ENCODE results near the gene ADISSP. TPM values are rescaled to one million over a fixed set of nuclear protein-coding genes. Genes with fewer than 3 reads are reported as not detected.

The ADISSP gene
- total and polyA plus RNA-seq, 2 of the 8 experiments (the other 6 are each of a cell fraction or from before 2014, with no cell fraction given) = 111 to 141 TPM

DNA sequence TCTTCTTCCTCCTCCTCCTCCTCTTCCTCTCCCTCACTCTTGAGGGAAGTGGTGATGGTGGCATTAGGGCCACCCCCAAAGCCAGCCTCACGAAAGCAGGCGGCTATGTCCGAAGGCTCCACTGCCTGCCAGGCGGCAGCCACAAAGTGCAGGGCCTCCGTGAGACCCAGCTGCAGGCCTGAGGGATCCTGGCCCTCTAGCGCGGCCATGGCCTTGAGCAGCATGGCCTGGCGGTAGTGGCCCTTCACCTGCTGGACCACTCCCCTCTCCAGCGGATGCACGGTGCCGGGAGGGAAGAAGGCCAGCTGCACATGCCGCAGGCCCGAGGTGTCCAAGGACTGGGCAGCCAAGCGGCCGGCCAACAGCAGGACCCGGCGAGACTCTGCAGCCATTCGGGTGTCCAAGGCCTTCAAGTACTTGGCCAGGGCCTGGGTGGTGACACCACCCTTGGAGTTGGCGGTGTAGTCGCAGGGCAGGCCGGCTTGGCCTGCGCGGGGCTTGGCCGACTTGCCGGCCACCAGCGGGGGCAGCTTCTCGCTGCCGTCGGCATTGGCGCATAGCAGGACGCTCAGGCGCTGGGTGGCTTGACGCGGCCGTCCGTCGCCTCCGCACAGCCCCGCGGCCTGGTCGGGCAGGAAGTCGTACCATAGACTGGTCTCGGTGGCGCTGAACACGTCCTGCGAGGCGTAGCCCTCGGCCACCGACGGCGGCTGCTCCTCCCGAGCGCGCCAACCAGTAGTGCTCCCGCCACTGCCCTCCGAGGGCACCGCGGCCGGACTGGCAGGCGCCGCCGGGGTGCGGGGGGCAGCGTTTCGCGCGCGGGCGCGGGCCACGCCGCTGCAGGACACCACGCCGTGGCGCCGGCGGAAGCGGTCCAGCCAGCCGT is 17.9 kb upstream of the ADISSP start:
- Histone ChIP-seq H2BK15ac (ENCODE audit: low read length) (0 out of 2 replicates have a peak overlapping the region, but pooled peaks have one; percentile 25), H3K79me1 (ENCODE audit: low read depth, low read length) (peaks cover 11% of the 10 kb centered on the region), H4K8ac (ENCODE audit: extremely low read depth, insufficient read depth, low read length) (peak overlapping the region; percentile 54), H4K91ac (replicated peaks; ENCODE audit: insufficient read length, low read length) (no peak overlapping the region), H3K79me2 (ENCODE audit: control insufficient read depth in 1 of 2, insufficient read depth in 2 of 2, low read length in 2 of 2) (peaks cover 0 to 10% of the 10 kb centered on the region in 2 experiments; a peak in 1 of 4 replicates), H4K5ac (ENCODE audit: insufficient read length, low read depth, low read length) (no peak overlapping the region), H3K9ac (replicated peaks in 1 of 4; ENCODE audit: extremely low read depth in 1 of 4, low read depth in 3 of 4, low read length in 3 of 4) (peak overlapping the region in 3 of 4 experiments; percentile 20 to 87 (median 84); a peak in 5 of 7 replicates), H4K20me1 (replicated peaks in 1 of 2; ENCODE audit: control insufficient read depth in 1 of 2, insufficient read depth in 2 of 2, low read length in 2 of 2) (peaks cover 7 to 11% of the 10 kb centered on the region in 2 experiments), H2BK5ac (ENCODE audit: low read depth, low read length) (no peak overlapping the region), H3K27me3 (replicated peaks in 1 of 4; ENCODE audit: control insufficient read depth in 3 of 4, extremely low read depth in 1 of 4, insufficient read depth in 3 of 4, low read length in 3 of 4) (peaks cover 0 to 3% (median 0%) of the 10 kb centered on the region in 4 experiments; a peak in 3 of 7 replicates), H3K36me3 (ENCODE audit: control insufficient read depth in 2 of 4, insufficient read depth in 4 of 4, low read length in 3 of 4) (peaks cover 0 to 5% (median 0%) of the 10 kb centered on the region in 4 experiments; a peak in 2 of 8 replicates), H3K9me3 (ENCODE audit: insufficient read depth in 2 of 2, low read depth in 1 of 2, low read length in 1 of 2) (no peaks in the 10 kb centered on the region), H3K56ac (replicated peaks; ENCODE audit: insufficient read length, low read depth, low read length) (no peak overlapping the region), H2BK120ac (replicated peaks; ENCODE audit: low read depth, low read length) (no peak overlapping the region), H2AFZ (ENCODE audit: low read length) (no peak overlapping the region), H3K4me3 (ENCODE audit: extremely low read depth in 1 of 4, insufficient read depth in 2 of 4, low read depth in 3 of 4, low read length in 4 of 4) (peak overlapping the region; percentile 42 to 69 (median 60)), H3K14ac (ENCODE audit: insufficient read length) (no peak overlapping the region), H2AK5ac (ENCODE audit: low read depth, low read length) (no peak overlapping the region), H3K27ac (ENCODE audit: low read depth, low read length) (no peak overlapping the region), H3K4ac (replicated peaks; ENCODE audit: insufficient read length, low read depth, low read length) (peak overlapping the region; percentile 13), H2BK20ac (ENCODE audit: low read length) (no peak overlapping the region), H3K23me2 (ENCODE audit: low read depth, low read length) (peaks cover 6% of the 10 kb centered on the region; the same call in 1 of the 2 replicates), H3K18ac (ENCODE audit: extremely low read depth, low read length) (no peak overlapping the region), H3K4me2 (ENCODE audit: insufficient read depth in 1 of 2, low read depth in 2 of 2, low read length in 2 of 2) (peak overlapping the region; percentile 75 to 98), H3K23ac (ENCODE audit: insufficient read length) (no peak overlapping the region), H2BK12ac (ENCODE audit: low read depth, low read length) (no peak overlapping the region), H3K4me1 (replicated peaks in 1 of 4; ENCODE audit: control insufficient read depth in 3 of 4, insufficient read depth in 4 of 4, low read length in 3 of 4) (peaks cover 0 to 16% (median 6%) of the 10 kb centered on the region in 4 experiments; a peak in 6 of 7 replicates)
- FAIRE-seq = no peak
- no peak for DNase-seq (ENCODE audit: low read depth in 1 of 2, low spot score in 2 of 2)
- POLR2A ChIA-PET (ENCODE audit: partially characterized antibody) = interaction anchor here (1.0 to 3.9 kb wide), 9 partner anchors 10 to 104 kb away, joined by 3 to 20 read pairs (median 4); partner anchors contain the start of genes ADISSP and AP5S1
- CTCF ChIA-PET (ENCODE audit: partially characterized antibody) = interaction anchor here (0.8 to 9.5 kb wide), 16 partner anchors 15 to 691 kb away, joined by 3 to 128 read pairs (median 4); partner anchors contain the start of genes ADISSP and AP5S1
- 59% methylated on average over 60 of the region's 79 CpGs; no CpG with 5 or more reads in 1 of the 2 experiments for WGBS, 2 experiments (ENCODE audit: extremely low coverage in 1 of 2, insufficient coverage in 1 of 2, insufficient read length in 1 of 2, insufficient replicate concordance in 2 of 2, low coverage in 1 of 2, low lambda C conversion rate in 2 of 2, missing lambda C conversion rate in 1 of 2)
- TF ChIP-seq TBP (IDR thresholded peaks at IDR 0.05; ENCODE audit: low read depth, low read length) = no peak
- TF ChIP-seq, protein P1, sequence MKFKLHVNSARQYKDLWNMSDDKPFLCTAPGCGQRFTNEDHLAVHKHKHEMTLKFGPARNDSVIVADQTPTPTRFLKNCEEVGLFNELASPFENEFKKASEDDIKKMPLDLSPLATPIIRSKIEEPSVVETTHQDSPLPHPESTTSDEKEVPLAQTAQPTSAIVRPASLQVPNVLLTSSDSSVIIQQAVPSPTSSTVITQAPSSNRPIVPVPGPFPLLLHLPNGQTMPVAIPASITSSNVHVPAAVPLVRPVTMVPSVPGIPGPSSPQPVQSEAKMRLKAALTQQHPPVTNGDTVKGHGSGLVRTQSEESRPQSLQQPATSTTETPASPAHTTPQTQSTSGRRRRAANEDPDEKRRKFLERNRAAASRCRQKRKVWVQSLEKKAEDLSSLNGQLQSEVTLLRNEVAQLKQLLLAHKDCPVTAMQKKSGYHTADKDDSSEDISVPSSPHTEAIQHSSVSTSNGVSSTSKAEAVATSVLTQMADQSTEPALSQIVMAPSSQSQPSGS (IDR thresholded peaks at IDR 0.05; ENCODE audit: low read length) = no peak
- no peak for TF ChIP-seq HDAC6 (IDR thresholded peaks at IDR 0.05; ENCODE audit: low read depth, low read length)
- TF ChIP-seq RXRA (IDR thresholded peaks at IDR 0.05; ENCODE audit: insufficient read depth, low read depth, low read length) = no peak
- TF ChIP-seq RBBP5 (IDR thresholded peaks at IDR 0.05; ENCODE audit: borderline replicate concordance, low read depth, low read length) = no peak
- peak; percentile 1; the same call in 1 of the 2 replicates for TF ChIP-seq TAF1 (IDR thresholded peaks at IDR 0.05; ENCODE audit: low read depth, low read length)
- no peak for TF ChIP-seq CTBP2 (IDR thresholded peaks at IDR 0.05; ENCODE audit: borderline replicate concordance, insufficient read depth, insufficient read length, low read length)
